ENCODE data around the gene LRIG2.
"Not testable (repeated sequence)": the region's sequence is repeated elsewhere in the genome, so short reads cannot be mapped to it uniquely, and the experiment has no call there.

Gene LRIG2

DNA sequence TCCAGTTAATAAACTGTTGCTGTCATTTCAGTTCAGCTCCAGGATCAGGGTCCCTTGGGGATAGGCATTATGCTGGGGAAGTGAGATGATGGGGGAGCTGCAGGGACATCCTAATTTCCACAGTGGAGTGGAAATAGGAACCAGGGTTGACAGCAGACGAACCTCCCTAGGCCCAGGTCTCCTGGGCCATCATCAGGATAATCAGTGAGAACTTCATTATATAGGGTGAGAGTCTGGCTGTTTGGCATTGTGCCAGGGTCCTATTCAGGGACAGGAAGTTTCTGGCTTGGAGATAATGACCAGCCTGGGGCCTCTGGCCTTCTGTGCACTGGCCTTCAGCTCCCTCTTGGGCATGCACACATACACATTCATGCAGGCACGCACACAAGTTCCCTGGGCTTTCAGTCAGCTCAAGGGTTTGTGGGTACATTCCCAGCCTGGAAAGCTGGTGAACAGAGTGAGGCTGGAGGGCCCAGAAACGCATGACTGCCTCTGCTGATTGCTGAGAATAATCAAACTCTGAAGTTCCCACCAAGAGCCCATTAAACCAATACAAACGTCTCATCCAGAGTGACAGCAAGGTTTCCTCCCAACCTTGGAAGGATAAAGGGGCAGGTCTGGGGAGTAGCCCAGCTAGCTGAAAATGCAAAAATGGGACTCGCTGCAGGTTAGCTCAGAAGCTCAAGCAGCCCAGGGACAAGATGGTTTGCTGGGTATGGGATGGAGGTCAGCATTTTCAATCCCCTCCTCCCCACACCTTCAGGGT is 13.9 kb upstream of the LRIG2 start:
- no peak for DNase-seq (ENCODE audit: low read depth)

DNA sequence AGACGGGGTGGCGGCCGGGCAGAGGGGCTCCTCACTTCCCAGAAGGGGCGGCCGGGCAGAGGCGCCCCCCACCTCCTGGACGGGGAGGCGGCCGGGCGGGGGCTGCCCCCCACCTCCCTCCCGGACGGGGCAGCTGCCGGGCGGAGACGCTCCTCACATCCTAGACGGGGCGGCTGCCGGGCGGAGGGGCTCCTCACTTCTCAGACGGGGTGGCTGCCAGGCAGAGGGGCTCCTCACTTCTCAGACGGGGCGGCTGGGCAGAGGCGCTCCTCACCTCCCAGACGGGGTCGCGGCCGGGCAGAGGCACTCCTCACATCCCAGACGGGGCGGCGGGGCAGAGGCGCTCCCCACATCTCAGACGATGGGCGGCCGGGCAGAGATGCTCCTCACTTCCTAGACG is 9.5 kb upstream of the LRIG2 start:
- not testable (repeated sequence) for DNase-seq (ENCODE audit: low read depth)

DNA sequence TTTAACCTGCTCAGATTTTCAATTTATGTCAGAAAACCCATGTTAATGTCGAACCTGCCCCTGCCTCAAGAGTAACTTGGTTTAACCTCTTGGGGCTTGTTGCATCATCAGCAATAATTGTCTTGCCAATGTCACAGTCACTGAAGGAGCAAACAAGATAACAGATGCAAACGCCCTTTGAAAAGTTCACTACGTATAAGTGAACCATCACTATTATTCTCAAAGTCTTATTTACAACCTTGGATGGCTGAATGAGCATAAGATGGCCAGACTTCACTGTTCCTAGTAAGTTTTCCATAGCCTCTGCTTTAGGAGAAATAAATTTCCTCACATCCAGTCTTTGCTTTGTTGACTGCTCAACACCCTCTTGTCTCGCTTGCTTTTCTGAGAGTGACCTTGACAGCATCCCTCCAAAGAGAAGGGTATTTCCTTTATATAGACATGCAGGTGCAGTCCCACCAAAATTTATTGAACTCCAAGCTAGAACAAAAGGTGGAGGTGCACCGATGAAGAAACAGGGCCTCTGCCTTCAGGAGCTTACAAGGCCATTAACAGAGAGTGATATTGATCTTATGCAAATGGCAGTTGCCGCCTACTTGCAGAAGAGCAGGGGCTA is 749 bp upstream of the LRIG2 start:
- no peak for DNase-seq (ENCODE audit: low read depth)

DNA sequence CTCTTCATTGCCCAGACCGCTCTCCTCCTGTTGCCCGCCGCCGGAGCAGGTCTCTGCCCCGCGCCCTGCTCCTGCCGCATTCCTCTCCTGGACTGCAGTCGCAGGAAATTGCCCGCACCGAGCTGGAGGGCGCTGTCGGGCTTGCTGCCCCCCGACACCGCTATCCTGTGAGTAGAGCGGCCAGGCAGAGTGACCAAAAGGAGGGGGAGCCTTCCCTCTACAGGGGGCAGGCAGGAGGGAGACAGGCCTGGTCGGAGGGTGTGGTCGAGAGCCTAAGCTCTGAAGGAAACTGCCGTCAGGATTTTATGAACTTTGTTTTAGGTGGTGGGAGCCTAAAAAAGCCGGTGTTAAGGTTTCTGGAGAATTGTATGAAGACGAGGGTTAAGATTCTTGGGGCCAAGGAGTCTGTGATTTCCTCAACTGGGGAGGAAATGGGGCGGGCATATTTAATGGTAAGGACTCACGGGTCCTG is 517 bp downstream of the LRIG2 start:
- no peak for DNase-seq (ENCODE audit: low read depth)

DNA sequence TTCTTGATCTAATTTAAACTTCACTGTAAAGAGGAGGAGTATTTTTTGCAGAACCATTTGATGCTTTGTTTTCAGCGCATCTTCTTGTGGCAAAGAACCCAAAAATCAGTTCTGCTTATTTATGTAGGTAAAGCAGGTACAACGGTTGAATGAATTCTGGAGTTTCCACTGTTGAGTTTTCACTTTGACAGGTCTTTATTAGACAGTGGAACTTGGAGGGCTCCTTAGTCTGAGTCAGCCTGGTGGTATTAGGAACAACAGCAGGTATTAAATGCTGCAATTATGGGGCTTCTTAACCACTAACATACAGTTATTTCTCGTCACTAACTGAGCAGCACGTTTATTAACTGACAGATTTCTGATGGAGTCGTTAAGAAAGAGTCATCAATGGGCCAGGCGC is 1.2 kb downstream of the LRIG2 start:
- DNase-seq (ENCODE audit: low read depth), result no peak

DNA sequence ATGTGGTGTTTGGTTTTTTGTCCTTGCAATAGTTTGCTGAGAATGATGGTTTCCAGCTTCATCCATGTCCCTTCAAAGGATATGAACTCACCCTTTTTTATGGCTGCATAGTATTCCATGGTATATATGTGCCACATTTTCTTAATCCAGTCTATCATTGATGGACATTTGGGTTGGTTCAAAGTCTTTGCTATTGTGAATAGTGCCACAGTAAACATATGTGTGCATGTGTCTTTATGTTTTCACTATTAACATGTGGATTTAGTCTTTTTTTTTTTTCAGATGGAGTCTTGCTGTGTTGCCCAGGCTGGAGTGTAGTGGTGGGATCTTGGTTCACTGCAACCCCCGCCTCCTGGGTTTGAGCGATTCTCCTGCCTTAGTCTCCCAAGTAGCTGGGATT is 5.0 kb downstream of the LRIG2 start:
- DNase-seq (ENCODE audit: low read depth), result not testable (repeated sequence)

DNA sequence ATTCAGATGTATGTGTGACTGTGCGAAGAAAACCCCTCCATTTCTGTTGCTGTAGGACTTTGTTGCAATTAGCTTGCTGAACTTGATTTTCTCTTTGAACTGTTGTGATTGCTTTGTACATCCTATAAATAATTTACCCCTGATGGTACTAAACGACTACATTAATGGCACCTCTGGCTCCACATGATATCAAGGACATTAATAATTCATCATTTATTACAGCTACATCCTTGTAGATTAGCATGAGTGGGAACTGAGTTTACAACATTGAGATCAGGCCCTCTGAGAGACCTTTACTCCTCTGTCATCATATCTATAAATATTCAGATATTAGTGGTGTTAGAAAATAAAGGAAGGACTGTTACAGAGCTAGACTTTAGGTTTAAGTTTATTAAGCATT is 13.5 kb downstream of the LRIG2 start:
- no peak for DNase-seq (ENCODE audit: low read depth)

DNA sequence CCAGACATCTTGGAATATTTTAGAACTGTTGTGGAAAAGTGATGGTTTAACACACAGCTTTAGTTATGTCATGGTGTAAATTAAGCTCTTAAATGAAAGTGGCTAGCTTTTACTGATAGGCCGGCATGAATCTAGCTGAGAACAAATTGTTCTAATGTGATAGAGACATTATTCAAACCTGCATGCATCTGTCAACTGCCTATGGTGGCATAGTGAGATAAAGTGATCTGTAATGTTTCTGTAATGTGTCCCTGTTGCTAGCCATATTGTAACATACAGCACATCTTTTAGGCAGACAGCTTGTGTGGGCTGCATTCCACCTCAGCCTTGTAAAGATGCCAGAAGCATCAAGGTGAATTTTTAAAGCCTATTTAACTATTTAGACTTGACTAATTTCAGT is 16.0 kb downstream of the LRIG2 start:
- no peak for DNase-seq (ENCODE audit: low read depth)

DNA sequence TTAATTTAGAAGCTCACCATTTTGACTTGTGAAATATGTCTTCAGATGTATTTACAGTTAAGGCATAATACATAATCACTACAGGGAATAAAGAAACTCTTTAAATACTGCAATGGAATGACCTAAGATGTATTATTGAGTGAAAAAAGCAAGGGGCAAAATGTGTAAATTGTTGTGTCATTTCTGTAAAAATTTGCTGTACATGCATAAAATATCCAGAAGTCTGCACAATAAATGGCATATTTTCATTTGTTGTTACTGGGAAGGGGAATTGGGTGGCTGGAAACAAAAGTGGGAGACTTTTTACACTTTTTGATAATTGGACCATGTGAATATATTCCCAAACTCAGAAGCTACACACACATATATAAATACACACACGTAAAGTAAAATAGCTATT is 17.1 kb downstream of the LRIG2 start:
- DNase-seq (ENCODE audit: low read depth), result no peak

DNA sequence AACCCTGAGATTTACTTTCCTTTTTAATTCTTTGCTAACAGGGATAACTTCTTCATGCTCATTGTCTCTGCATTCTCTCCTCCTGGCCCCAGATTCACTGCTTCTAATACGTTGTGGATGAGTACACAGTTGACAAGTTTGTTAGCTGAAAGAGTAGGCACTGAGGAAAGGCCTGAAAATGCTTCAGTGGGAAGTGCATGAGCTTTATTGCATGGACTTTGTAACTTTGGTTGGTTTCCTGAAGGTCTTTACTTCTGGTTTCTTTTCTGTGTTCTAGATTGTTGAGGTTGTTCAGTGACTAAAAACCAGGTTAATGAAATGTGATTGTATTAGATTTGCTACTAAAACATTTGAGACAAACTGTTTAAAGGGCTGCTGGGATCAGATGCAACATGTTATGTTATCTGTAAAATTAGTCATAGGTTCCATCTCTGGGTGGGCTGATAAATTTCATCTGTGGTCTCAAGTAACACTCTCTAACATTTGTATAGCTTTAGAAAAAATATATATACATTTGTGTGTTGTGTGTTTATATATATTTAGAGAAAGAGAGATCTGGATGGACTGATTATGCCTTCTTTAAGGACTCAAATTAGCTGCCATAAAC is 19.1 kb downstream of the LRIG2 start:
- no peak for DNase-seq (ENCODE audit: low read depth)

DNA sequence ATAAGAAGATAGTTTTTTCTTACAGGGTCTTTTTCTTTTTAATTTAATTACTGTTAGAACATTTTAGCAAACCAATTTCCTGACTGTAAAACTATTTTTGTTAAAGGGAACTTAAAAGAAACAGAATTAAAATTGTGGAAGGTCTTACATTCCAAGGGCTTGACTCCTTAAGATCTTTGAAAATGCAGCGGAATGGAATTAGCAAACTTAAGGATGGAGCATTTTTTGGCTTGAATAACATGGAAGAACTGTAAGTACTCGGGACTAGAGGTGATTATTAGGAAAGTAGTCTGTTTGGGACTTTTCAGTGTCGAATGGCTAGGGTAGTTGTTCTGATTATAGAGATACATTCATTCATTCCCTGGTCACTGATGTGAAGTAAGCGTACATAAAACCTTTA is 21.5 kb downstream of the LRIG2 start:
- no peak for DNase-seq (ENCODE audit: low read depth)

DNA sequence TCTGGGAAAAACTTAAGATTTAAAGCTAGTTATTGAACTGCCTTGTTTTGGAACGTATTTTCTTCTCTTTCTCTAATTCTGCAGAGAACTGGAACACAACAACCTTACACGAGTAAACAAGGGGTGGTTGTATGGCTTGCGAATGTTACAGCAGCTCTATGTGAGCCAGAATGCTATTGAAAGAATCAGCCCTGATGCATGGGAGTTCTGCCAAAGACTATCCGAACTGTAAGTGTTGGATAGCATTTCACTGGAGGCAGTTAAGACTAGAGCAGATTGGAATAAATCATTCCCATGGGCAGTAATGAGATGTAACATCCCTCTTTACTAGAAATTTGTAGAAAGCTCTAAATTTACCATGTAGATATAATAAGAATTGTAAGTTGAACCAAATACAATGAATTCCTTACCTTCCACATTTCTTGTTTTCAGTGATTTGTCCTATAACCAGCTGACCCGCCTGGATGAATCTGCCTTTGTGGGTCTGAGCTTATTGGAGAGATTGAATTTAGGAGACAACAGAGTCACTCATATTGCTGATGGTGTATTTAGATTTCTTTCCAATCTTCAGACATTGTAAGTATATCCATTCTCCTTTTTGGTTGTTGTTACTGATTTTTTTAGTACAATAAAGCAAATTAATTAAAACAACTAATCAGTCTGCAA is 22.9 kb downstream of the LRIG2 start:
- no peak for DNase-seq (ENCODE audit: low read depth)

DNA sequence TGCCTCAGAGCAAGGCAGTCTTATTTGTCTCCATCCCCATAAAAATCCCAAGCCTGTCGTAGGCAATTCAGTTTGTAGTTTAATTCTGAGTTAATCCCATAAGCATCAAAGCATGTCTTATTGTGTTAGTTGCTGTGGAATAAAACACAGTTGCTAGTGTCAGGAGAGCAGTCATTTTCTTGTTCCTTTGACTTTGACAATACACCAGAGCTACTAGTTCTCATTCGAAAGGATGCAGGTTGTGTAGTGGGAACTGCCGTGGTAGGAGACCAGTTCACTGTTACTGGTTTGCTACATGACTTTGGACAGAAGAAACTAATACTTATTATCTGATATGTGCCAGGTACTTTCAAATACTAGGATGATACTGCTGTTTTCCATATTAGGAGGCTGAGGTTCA is 23.5 kb downstream of the LRIG2 start:
- no peak for DNase-seq (ENCODE audit: low read depth)

DNA sequence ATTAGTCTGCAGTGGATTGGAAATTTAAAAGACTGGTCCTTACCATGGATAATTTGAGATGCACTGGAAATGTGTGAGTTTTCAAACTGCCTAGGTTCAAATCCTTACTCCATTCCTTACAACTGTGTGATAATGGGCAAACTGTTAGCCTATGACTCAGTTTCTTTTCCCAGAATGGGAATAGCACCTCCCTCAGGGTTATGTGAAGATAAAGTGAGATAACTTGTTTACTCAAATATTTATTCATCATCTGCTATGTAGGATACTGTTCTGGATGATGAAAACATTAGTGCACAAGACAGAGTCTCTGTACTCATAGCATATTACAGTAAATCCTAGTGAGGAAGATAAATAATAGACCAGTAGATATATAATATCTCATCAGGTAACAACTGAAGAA is 28.6 kb downstream of the LRIG2 start:
- DNase-seq (ENCODE audit: low read depth), result no peak

DNA sequence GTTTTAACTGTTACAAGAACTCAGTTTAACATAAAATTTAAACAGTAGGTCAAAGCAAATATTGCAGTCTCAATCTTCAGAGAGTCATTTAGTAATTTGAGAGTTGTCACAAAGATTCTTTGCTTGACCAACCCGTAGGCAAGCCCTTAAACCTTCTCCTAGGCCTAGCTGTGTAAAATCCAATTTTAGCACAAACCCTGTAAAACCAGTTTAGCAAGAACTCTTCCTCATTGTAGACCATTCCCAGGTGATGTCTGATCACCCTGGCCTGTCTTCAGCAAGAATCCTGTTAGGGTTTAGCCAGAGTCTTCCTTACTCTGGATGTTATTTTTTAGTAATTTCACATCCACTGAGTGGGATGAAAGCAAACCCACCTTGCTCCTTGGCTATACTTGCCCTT is 30.1 kb downstream of the LRIG2 start:
- DNase-seq (ENCODE audit: low read depth), result no peak

DNA sequence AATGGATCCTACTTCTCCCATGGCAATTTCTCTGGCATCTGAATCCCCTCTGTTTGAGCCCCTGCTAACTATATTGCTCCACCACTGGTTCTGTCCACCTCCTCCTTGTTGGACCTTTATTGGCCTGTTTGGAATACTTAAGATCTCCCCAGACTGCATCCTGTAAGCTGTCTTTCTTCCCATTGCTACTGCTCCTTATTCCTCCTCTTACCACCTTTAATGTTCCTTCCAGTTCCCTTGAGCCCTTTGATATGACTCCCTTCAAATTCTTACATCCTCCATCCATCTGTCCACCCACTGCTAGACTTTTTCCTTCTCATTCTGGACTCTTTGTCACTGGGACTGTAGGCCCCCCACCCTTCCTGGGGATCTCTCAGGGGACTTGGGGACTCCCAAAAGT is 31.0 kb downstream of the LRIG2 start:
- DNase-seq (ENCODE audit: low read depth), result no peak

DNA sequence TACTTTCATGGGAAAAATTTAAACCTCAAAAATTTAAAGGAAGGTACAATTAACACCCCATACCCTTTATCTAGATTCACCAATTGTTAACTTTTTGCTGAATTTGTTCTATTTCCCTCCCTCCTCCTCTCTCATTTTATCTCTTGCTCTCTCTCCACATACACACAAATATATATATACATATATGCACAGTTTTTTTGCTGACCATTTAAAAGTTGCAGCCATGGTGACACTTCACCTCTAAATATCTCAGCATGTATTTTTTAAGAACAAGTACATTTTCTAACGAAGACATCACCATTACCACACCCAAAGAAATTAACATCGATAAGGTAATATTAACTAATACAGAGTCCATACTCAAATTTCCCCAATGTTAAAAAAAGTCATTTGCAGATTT is 33.9 kb downstream of the LRIG2 start:
- no peak for DNase-seq (ENCODE audit: low read depth)

DNA sequence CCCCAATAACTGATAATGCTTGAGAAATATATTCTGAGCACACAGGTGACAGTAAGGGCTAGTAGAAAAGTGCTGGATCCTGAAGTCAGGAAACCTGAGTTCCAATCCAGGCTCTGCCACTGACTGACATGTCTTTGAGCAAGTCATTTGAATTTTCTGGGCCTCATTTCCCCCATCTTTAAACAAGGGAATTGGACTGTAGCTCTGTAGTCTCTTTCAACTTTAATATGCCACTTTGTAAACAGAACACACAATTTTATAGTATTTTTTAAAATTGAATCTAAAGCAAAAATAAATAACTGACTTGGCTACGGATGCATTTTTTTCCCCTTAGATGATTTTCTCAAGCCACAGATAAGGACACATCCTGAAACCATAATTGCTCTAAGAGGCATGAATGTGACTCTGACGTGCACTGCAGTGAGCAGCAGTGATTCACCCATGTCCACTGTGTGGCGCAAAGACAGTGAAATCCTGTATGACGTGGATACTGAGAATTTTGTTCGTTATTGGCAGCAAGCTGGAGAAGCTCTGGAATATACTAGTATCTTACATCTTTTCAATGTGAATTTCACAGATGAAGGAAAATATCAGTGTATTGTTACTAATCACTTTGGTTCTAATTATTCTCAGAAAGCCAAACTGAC is 37.0 kb downstream of the LRIG2 start:
- DNase-seq (ENCODE audit: low read depth), result no peak

DNA sequence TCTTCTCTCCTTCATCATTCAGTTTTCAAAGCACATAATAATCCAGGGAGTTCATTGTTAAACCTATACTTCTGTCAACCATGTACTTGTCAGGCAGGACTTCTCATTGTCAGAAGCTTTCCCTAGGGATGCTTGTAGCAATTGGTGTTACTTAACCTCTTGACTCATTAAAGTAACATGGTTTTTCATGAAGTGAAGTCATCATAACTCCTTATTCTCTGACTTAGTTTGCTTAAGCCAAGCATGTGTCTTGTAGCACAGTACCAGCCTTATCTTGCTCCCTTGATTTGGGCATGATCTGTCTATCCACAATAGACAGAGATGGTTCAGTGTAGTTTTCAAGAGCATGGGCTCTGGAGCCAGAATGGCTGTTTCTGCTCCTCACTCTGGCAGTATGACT is 45.3 kb downstream of the LRIG2 start:
- no peak for DNase-seq (ENCODE audit: low read depth)

DNA sequence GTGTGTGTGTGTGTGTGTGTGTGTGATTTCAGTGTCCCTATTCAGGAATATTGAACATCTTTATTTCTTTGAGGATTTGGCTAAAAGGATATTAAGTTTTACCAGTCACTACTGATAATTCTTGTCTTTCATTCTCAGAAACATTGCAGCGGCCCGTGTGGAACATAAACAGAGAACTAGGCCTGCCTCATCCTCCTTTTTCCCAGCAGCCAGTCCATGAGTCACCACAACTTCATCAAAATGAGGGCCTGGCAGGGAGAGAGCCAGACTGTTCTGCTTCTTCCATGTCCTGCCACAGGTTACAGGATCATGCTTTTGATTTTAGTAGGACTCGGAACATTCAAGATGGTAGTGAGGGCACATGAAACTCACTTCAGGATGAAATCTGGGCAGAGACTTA is 50.7 kb downstream of the LRIG2 start:
- no peak for DNase-seq (ENCODE audit: low read depth)

DNA sequence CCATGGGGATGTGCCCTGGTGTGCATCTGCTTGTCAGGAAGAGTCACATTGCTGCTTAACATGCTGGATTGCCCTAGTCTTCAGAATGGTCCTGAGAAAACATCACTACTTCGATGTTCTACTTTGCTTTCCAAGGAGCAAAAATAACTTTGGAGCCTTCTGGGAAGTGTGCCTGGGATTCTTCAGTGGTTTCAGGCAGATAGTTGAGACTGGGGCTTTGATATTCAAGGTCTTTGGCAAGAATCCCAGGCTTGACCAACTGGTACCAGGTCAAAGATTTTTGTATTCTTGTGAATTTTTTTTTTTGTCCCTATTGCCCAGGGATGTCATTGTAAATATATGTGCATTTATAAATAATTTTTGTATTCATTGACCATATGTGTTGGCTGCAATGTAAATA is 51.4 kb downstream of the LRIG2 start:
- no peak for DNase-seq (ENCODE audit: low read depth)

DNA sequence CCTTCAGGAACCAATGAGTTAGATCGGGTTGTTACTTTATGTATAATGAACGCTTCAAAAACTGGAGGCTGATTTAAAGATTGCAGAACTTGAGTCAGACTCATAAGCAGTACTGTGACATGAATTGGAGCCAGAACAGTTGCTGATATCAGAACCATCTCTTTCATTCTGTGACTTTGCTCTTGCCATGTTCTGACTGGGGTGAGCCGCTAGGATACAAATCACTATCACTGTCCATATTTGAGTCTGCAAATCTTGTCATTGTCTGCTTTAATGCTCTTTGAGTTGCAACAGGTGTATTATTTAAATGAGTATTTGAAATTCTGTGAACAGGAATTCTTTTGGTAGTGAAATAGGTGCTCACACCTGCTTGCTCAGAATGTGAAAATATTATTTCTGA is 52.5 kb downstream of the LRIG2 start:
- no peak for DNase-seq (ENCODE audit: low read depth)

DNA sequence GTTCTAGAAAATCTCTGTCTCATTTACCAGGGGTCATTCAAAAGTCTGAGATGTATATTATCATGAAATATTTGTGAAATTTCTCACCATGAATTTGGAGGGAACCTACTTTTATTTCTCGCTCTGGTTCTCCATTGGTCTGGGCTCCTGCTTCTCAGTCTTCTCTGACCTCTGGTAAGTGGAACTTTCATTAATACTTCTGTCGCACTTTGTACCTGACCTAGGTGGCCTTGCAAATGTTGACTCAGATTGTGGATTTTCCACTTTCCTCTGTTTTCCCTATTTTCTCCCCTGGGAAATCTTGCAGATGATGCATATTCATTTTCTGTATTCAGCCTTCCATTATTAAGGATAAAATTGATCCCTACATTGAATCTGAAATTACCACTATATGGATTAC is 53.2 kb downstream of the LRIG2 start:
- DNase-seq (ENCODE audit: low read depth), result no peak

Measured in stimulated activated CD8-positive, alpha-beta memory T cell treated with anti-CD3 and anti-CD28 coated beads, Interleukin-15, amount 100 ng/mL, for 1 hour (primary cell).